Measurements from ENCODE around the gene RAD51B. TPM values are rescaled to one million over a fixed set of nuclear protein-coding genes. Genes with fewer than 3 reads are reported as not detected.

The RAD51B gene
- polyA plus RNA-seq, 3 donors = 3.6 to 11.6 (median 9.4) TPM

DNA sequence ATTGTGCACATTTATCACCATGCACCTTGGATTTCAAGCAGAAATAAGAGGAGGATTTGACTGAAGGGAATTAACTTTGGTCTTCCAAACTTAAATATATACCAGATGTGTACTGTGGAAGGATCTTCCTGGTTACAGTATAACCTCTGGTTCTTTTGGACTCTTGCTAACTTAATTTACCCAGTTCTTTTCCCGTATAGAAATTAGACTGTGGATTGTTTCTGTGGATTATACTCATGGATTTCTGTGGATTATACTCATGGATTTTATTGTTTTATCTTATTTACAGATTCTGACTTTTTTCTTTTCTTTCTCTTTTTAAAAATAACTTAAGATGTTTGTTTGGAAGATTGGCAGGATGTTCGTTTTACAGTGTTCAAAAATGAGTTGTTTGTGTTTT is 215.3 kb downstream of the RAD51B start:
- no peaks in the 10 kb centered on the region for H3K27me3 ChIP-seq (ENCODE audit: control insufficient read depth in 2 of 2, insufficient read depth in 2 of 2, low read length in 2 of 2)
- H4K20me1 ChIP-seq (ENCODE audit: insufficient read depth, low read length) = no peaks in the 10 kb centered on the region
- no peak overlapping the region for H2AFZ ChIP-seq (ENCODE audit: insufficient read depth, low read depth, low read length, poor library complexity, severe bottlenecking)
- H3K9me3 ChIP-seq (replicated peaks in 1 of 2; ENCODE audit: control insufficient read depth in 1 of 2, insufficient read depth in 1 of 2, low read length in 2 of 2) = peaks cover 0 to 2% of the 10 kb centered on the region in 2 donors
- Mint-ChIP-seq H3K4me1 (no peaks in the 10 kb centered on the region), H3K36me3 (peaks cover 0 to 6% of the 10 kb centered on the region in 2 donors), H3K27ac (no peak overlapping the region), H3K27me3 (ENCODE audit: low read depth in 3 of 3) (peaks cover 0 to 1% (median 0%) of the 10 kb centered on the region in 3 donors), H3K4me3 (no peak overlapping the region), H3K9me3 (peaks cover 3 to 14% (median 6%) of the 10 kb centered on the region in 7 donors)
- DNase-seq = no peak
- no peaks in the 10 kb centered on the region for H3K79me2 ChIP-seq (ENCODE audit: insufficient read depth, low read length)
- intact Hi-C loops (cut with micrococcal nuclease) = no loop called here
- no peaks in the 10 kb centered on the region for H3K4me1 ChIP-seq (ENCODE audit: control insufficient read depth in 1 of 2, insufficient read depth in 2 of 2, low read length in 2 of 2)
- H3K4me3 ChIP-seq (replicated peaks in 1 of 3; ENCODE audit: low read depth in 2 of 3, low read length in 3 of 3) = no peak overlapping the region
- no peak overlapping the region for H3K27ac ChIP-seq (ENCODE audit: low read depth in 1 of 2, low read length in 2 of 2)
- H3K36me3 ChIP-seq (replicated peaks in 1 of 2; ENCODE audit: control insufficient read depth in 1 of 2, insufficient read depth in 2 of 2, low read length in 2 of 2) = no peaks in the 10 kb centered on the region
- TF ChIP-seq, protein P1, sequence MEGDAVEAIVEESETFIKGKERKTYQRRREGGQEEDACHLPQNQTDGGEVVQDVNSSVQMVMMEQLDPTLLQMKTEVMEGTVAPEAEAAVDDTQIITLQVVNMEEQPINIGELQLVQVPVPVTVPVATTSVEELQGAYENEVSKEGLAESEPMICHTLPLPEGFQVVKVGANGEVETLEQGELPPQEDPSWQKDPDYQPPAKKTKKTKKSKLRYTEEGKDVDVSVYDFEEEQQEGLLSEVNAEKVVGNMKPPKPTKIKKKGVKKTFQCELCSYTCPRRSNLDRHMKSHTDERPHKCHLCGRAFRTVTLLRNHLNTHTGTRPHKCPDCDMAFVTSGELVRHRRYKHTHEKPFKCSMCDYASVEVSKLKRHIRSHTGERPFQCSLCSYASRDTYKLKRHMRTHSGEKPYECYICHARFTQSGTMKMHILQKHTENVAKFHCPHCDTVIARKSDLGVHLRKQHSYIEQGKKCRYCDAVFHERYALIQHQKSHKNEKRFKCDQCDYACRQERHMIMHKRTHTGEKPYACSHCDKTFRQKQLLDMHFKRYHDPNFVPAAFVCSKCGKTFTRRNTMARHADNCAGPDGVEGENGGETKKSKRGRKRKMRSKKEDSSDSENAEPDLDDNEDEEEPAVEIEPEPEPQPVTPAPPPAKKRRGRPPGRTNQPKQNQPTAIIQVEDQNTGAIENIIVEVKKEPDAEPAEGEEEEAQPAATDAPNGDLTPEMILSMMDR (IDR thresholded peaks at IDR 0.05) = no peak
- H3K9ac ChIP-seq (ENCODE audit: insufficient read depth, low read length, poor library complexity, severe bottlenecking) = no peak overlapping the region
- H3K4me2 ChIP-seq (replicated peaks; ENCODE audit: extremely low read depth, low read length, poor library complexity, severe bottlenecking) = no peak overlapping the region
- WGBS (ENCODE audit: insufficient coverage) = no CpG with 5 or more reads among the region's 2 CpGs

DNA sequence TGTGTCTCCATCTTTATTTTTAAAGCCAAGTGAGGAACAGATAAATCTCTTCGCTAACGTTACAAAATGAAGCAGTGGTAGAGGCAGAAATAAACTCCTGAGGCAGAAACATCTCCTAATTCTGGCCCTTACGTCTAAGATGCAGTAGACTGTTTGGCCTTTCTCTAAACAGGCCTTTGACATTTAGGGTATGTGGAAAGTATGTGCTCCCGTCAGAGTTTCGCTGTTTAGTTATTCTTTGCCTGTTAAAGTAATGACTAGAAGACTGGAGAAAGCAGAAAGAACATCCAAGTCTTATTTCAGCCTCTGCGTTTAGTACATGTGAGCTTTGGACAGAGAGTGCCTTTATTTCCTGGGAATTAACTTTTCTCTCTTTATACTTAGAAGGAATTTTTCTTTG is 216.6 kb downstream of the RAD51B start:
- Histone ChIP-seq H3K9me3 (replicated peaks in 1 of 2; ENCODE audit: control insufficient read depth in 1 of 2, insufficient read depth in 1 of 2, low read length in 2 of 2) (no peaks in the 10 kb centered on the region), H3K36me3 (replicated peaks in 1 of 2; ENCODE audit: control insufficient read depth in 1 of 2, insufficient read depth in 2 of 2, low read length in 2 of 2) (no peaks in the 10 kb centered on the region), H3K4me1 (ENCODE audit: control insufficient read depth in 1 of 2, insufficient read depth in 2 of 2, low read length in 2 of 2) (no peaks in the 10 kb centered on the region), H3K27me3 (ENCODE audit: control insufficient read depth in 2 of 2, insufficient read depth in 2 of 2, low read length in 2 of 2) (no peaks in the 10 kb centered on the region), H4K20me1 (ENCODE audit: insufficient read depth, low read length) (no peaks in the 10 kb centered on the region), H3K4me2 (replicated peaks; ENCODE audit: extremely low read depth, low read length, poor library complexity, severe bottlenecking) (no peak overlapping the region), H3K9ac (ENCODE audit: insufficient read depth, low read length, poor library complexity, severe bottlenecking) (no peak overlapping the region), H3K4me3 (replicated peaks in 1 of 3; ENCODE audit: low read depth in 2 of 3, low read length in 3 of 3) (no peak overlapping the region), H3K27ac (ENCODE audit: low read depth in 1 of 2, low read length in 2 of 2) (no peak overlapping the region), H3K79me2 (ENCODE audit: insufficient read depth, low read length) (no peaks in the 10 kb centered on the region), H2AFZ (ENCODE audit: insufficient read depth, low read depth, low read length, poor library complexity, severe bottlenecking) (no peak overlapping the region)
- no peak for DNase-seq
- WGBS (ENCODE audit: insufficient coverage) = 100% methylated on average over 3 of the region's 6 CpGs
- Mint-ChIP-seq H3K27me3 (ENCODE audit: low read depth in 3 of 3) (peaks cover 0 to 1% (median 0%) of the 10 kb centered on the region in 3 donors), H3K36me3 (peaks cover 0 to 2% of the 10 kb centered on the region in 2 donors), H3K4me3 (no peak overlapping the region), H3K9me3 (peaks cover 0 to 5% (median under 1%) of the 10 kb centered on the region in 7 donors), H3K27ac (no peak overlapping the region), H3K4me1 (no peaks in the 10 kb centered on the region)
- intact Hi-C loops (cut with micrococcal nuclease) = no loop called here
- TF ChIP-seq, protein P1 (IDR thresholded peaks at IDR 0.05) = no peak
